Mesenchymal stem cell (in vitro differentiated cells and primary cell): Measurements from ENCODE around the gene ERICH2.
"Not testable (repeated sequence)": the region's sequence is repeated elsewhere in the genome, so short reads cannot be mapped to it uniquely, and the experiment has no call there.

ENCODE experiments used
- DNase-seq: peaks from one replicate; pipeline ENCODE4 v3.0.0-alpha.2; 2013
- H2AFZ ChIP-seq: one replicate; pipeline ENCODE4 v1.6.1; 2013; ENCODE audit warnings: low read depth, mild to moderate bottlenecking, control low read depth, inconsistent platforms, low read length, moderate library complexity
- H2AK5ac ChIP-seq: 2 replicates; pipeline ENCODE4 v1.6.1; 2013; ENCODE audit warnings: low read length, moderate library complexity, mild to moderate bottlenecking, inconsistent platforms; ENCODE audit not compliant: severe bottlenecking
- H2BK120ac ChIP-seq: one replicate; pipeline ENCODE4 v1.6.1; 2013; ENCODE audit warnings: low read depth, mild to moderate bottlenecking, inconsistent platforms, low read length, moderate library complexity
- H2BK12ac ChIP-seq, 2 experiments: one replicate each; pipeline ENCODE4 v1.6.1; 2013; ENCODE audit warnings: inconsistent platforms in 2 of 2, low read length in 2 of 2, mild to moderate bottlenecking in 2 of 2, moderate library complexity in 2 of 2, control low read depth in 1 of 2
- H2BK15ac ChIP-seq: one replicate; pipeline ENCODE4 v1.6.1; 2013; ENCODE audit warnings: mild to moderate bottlenecking, low read depth, inconsistent platforms; ENCODE audit not compliant: poor library complexity, severe bottlenecking
- H2BK5ac ChIP-seq: 2 replicates; pipeline ENCODE4 v1.6.1; 2013; ENCODE audit warnings: low read depth, mild to moderate bottlenecking, low read length, control low read depth, inconsistent platforms; ENCODE audit not compliant: poor library complexity, severe bottlenecking
- H3K14ac ChIP-seq, 2 experiments: one replicate each; pipeline ENCODE4 v1.6.1; 2013; ENCODE audit warnings: inconsistent platforms in 2 of 2, low read length in 2 of 2, control low read depth in 1 of 2, mild to moderate bottlenecking in 1 of 2, moderate library complexity in 1 of 2
- H3K18ac ChIP-seq, 2 experiments: one replicate each; pipeline ENCODE4 v1.6.1; 2013; ENCODE audit warnings: inconsistent platforms in 2 of 2, low read length in 2 of 2, control low read depth in 1 of 2, low read depth in 1 of 2, mild to moderate bottlenecking in 1 of 2
- H3K23ac ChIP-seq, 2 experiments: one replicate each; pipeline ENCODE4 v1.6.1; 2013; ENCODE audit warnings: inconsistent platforms in 2 of 2, low read length in 2 of 2, mild to moderate bottlenecking in 2 of 2, moderate library complexity in 2 of 2, control low read depth in 1 of 2
- H3K27ac ChIP-seq: 2 replicates; pipeline ENCODE4 v1.5.1; 2013; ENCODE audit warnings: mild to moderate bottlenecking, moderate library complexity, low read length, control low read depth, inconsistent platforms; ENCODE audit not compliant: poor library complexity, severe bottlenecking
- H3K27me3 ChIP-seq, 2 experiments: 2 replicates each; pipeline versions ENCODE4 v1.6.1 to v1.7.0; 2013; ENCODE audit warnings: low read length in 2 of 2, mild to moderate bottlenecking in 2 of 2, moderate library complexity in 2 of 2, control low read depth in 1 of 2, inconsistent platforms in 1 of 2; ENCODE audit not compliant: control insufficient read depth in 1 of 2, insufficient read depth in 1 of 2
- H3K36me3 ChIP-seq, 2 experiments: 2 replicates each; pipeline versions ENCODE4 v1.6.1 to v1.7.0; 2013; ENCODE audit warnings: low read length in 2 of 2, control low read depth in 1 of 2, inconsistent platforms in 1 of 2, low read depth in 1 of 2, mild to moderate bottlenecking in 1 of 2; ENCODE audit not compliant: insufficient read depth in 2 of 2, control insufficient read depth in 1 of 2
- H3K4ac ChIP-seq, 2 experiments: one replicate each; pipeline ENCODE4 v1.6.1; 2013; ENCODE audit warnings: inconsistent platforms in 2 of 2, low read length in 2 of 2, mild to moderate bottlenecking in 2 of 2, moderate library complexity in 2 of 2, control low read depth in 1 of 2, low read depth in 1 of 2
- H3K4me1 ChIP-seq: 2 replicates; pipeline ENCODE4 v1.6.1; 2013; ENCODE audit warnings: low read depth, low read length, control low read depth; ENCODE audit not compliant: control insufficient read depth, insufficient read depth
- H3K4me2 ChIP-seq: 2 replicates; pipeline ENCODE4 v1.6.1; 2013; ENCODE audit warnings: low read length, mild to moderate bottlenecking, inconsistent platforms; ENCODE audit not compliant: poor library complexity, severe bottlenecking
- H3K4me3 ChIP-seq, 2 experiments: 2 replicates each; pipeline versions ENCODE4 v1.5.1 to v1.7.0; 2013; ENCODE audit warnings: low read length in 2 of 2, mild to moderate bottlenecking in 2 of 2, control low read depth in 1 of 2, low read depth in 1 of 2; ENCODE audit not compliant: insufficient read depth in 1 of 2
- H3K79me1 ChIP-seq: replicated peaks from 2 replicates; pipeline ENCODE4 v1.6.1; 2013; ENCODE audit warnings: mild to moderate bottlenecking, control low read depth, low read length, inconsistent platforms; ENCODE audit not compliant: poor library complexity, severe bottlenecking
- H3K9ac ChIP-seq: 2 replicates; pipeline ENCODE4 v1.7.0; 2013; ENCODE audit warnings: mild to moderate bottlenecking, low read length, moderate library complexity
- H3K9me3 ChIP-seq: 2 replicates; pipeline ENCODE4 v1.7.0; 2013; ENCODE audit warnings: mild to moderate bottlenecking, low read length; ENCODE audit not compliant: control insufficient read depth
- H4K8ac ChIP-seq: one replicate; pipeline ENCODE4 v1.6.1; 2013; ENCODE audit warnings: inconsistent platforms, mild to moderate bottlenecking, low read length, moderate library complexity
- H4K91ac ChIP-seq: one replicate; pipeline ENCODE4 v1.6.1; 2013; ENCODE audit warnings: mild to moderate bottlenecking, low read length, inconsistent platforms
- WGBS: methylation state at CpG from one replicate; pipeline ENCODE4 v1.1.7; 2013; ENCODE audit warnings: mixed read lengths; 5-methylcytosine and 5-hydroxymethylcytosine counted together

Gene ERICH2

DNA sequence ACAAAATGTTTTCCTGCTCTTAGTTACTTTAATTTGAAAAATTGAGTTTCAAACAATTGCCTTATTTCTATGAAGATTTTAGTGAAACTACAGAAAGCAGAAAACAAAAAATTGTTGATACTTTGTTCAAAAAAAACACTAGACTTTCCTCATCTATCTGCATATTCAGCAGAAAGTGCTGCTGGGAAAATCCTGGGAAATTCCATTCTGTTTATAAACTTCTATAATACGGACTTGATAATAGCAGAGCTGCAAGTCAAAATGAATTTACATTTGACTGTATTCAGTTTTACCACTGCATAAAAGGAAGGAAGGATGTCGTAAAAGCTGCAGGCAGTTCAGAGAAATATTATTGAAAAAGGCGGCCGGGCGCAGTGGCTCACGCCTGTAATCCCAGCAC is 24.9 kb upstream of the ERICH2 start:
- Histone ChIP-seq H3K4ac (no peak overlapping the region), H3K14ac (no peak overlapping the region)

DNA sequence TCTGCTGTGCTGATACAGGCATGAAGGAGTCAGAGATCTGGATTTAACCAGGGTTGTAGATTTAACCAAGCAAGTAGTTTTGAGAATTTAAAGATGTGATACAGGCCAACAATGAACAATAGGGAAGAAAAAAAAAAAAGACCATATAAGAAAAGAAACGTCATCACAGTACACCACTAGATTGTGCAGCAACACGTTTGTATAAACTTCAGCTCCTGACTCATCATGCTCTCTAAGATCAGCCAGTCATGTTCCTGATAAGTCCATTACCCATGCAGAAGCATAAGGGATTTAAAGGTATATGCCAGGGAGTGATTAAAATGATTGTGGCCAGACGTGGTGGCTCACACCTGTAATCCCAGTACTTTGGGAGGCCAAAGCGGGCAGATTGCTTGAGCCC is 22.3 kb upstream of the ERICH2 start:
- Histone ChIP-seq H4K91ac (no peak overlapping the region), H2AFZ (no peak overlapping the region), H3K36me3 (no peaks in the 10 kb centered on the region), H2BK12ac (no peak overlapping the region), H3K27me3 (no peaks in the 10 kb centered on the region), H3K14ac (no peak overlapping the region), H3K4me2 (no peak overlapping the region), H3K4me1 (peaks cover 1% of the 10 kb centered on the region), H2BK120ac (no peak overlapping the region), H2BK15ac (no peak overlapping the region), H2AK5ac (no peak overlapping the region), H3K18ac (no peak overlapping the region), H2BK5ac (no peak overlapping the region), H4K8ac (peak overlapping the region; percentile 78), H3K9me3 (no peaks in the 10 kb centered on the region), H3K4ac (peak overlapping the region in 1 of 2 experiments; percentile 65), H3K79me1 (no peaks in the 10 kb centered on the region), H3K4me3 (peak overlapping the region in 1 of 2 experiments; percentile 70), H3K27ac (no peak overlapping the region), H3K9ac (peak overlapping the region; percentile 83), H3K23ac (no peak overlapping the region)
- 43% methylated on average over 1 of the region's 4 CpGs for WGBS
- DNase-seq = peak; percentile 86

More for the DNA sequence above, 24.9 kb upstream of the ERICH2 start:
- 78% methylated on average over 5 of the region's 6 CpGs for WGBS
- Histone ChIP-seq H3K27ac (no peak overlapping the region), H3K36me3 (no peaks in the 10 kb centered on the region), H2BK120ac (no peak overlapping the region), H3K79me1 (no peaks in the 10 kb centered on the region), H4K8ac (no peak overlapping the region), H2AK5ac (no peak overlapping the region), H3K23ac (no peak overlapping the region), H3K4me2 (no peak overlapping the region), H3K9ac (no peak overlapping the region), H3K4me1 (peaks cover 3% of the 10 kb centered on the region), H3K18ac (no peak overlapping the region), H2BK12ac (no peak overlapping the region), H3K27me3 (no peaks in the 10 kb centered on the region), H2BK5ac (no peak overlapping the region), H2AFZ (no peak overlapping the region), H3K9me3 (no peaks in the 10 kb centered on the region), H3K4me3 (no peak overlapping the region), H4K91ac (no peak overlapping the region), H2BK15ac (no peak overlapping the region)
- DNase-seq = no peak

- not testable (repeated sequence) for H3K18ac ChIP-seq, H3K79me1 ChIP-seq, H3K9me3 ChIP-seq, H2AK5ac ChIP-seq, H3K9ac ChIP-seq, DNase-seq, H4K8ac ChIP-seq, H2BK12ac ChIP-seq, H3K4me3 ChIP-seq, H4K91ac ChIP-seq, H3K23ac ChIP-seq, H3K14ac ChIP-seq, H2BK5ac ChIP-seq, H3K4ac ChIP-seq, H3K4me2 ChIP-seq, H2AFZ ChIP-seq, H3K27ac ChIP-seq, H3K27me3 ChIP-seq, H2BK15ac ChIP-seq, H3K36me3 ChIP-seq, H2BK120ac ChIP-seq, H3K4me1 ChIP-seq
- WGBS = 95% methylated on average over 12 of the region's 12 CpGs
Observed at GRCh38 chr2:170751555-170751954, 18.6 kb upstream of the ERICH2 start.

DNA sequence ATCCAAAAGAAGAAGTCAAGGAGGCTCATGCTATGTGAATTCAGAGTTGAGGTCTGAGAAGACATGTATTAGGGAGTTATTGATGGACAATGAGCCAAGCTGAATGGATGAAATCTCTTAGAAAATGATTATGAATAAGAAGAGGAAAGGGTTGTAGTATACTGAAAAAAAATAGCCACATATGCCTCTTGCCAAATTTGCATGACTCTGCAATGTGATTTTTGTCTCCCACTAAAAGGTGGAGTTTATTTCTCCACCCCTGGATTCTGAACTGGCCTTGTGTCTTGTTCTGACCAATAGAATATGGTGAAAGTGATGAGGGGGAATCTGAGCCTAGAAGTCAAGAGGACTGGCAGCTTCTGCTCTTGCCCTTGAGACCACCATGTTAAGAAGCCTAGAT is 8.6 kb upstream of the ERICH2 start:
- Histone ChIP-seq H4K8ac (no peak overlapping the region), H3K79me1 (no peaks in the 10 kb centered on the region)

More for the DNA sequence above, 8.6 kb upstream of the ERICH2 start:
- no peaks in the 10 kb centered on the region for H3K36me3 ChIP-seq
- H2BK12ac ChIP-seq = no peak overlapping the region
- no peaks in the 10 kb centered on the region for H3K27me3 ChIP-seq
- no peak overlapping the region for H2BK120ac ChIP-seq
- H3K14ac ChIP-seq = no peak overlapping the region
- no peak overlapping the region for H3K9ac ChIP-seq
- H2BK15ac ChIP-seq = no peak overlapping the region
- H4K91ac ChIP-seq = no peak overlapping the region
- H2AK5ac ChIP-seq = no peak overlapping the region
- no peak overlapping the region for H2BK5ac ChIP-seq
- H3K4ac ChIP-seq = no peak overlapping the region
- no peak overlapping the region for H3K23ac ChIP-seq
- H3K18ac ChIP-seq = no peak overlapping the region
- no peaks in the 10 kb centered on the region for H3K9me3 ChIP-seq
- no peaks in the 10 kb centered on the region for H3K4me1 ChIP-seq
- H3K4me2 ChIP-seq = no peak overlapping the region
- no peak for DNase-seq
- no peak overlapping the region for H3K27ac ChIP-seq
- no peak overlapping the region for H2AFZ ChIP-seq
- H3K4me3 ChIP-seq = no peak overlapping the region
